ENCODE measurements around the gene LRRC37B.
"Not testable (repeated sequence)": the region's sequence is repeated elsewhere in the genome, so short reads cannot be mapped to it uniquely, and the experiment has no call there.

The LRRC37B gene

DNA sequence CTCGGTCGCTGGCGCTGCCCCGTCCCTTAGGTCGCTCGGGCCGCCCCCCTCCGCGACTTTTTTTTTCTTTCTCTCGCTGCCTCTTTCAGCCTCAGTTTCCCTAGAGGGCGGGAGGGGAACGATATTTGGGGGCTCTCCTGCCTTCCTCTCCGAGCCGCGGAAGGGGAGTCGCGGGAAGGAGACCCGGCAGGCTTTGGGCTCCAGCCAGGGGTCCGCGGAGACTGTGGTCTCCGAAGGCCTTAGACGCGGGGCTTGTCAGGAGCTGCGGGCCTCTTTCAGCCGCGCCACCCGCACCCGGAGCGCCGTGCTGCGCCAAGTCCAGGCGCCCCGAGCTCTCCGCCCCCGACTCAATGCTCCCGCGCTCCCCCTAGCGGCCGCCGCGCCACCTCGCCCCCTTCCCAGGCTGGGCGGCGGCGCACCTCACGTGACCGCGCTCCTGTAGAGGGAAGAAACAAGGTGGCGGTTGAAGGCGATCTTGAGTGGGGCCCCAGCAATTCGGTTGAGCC lies at the start of gene LRRC37B:
TSS of gene LRRC37B (plus strand) at position 427 of the 506 bp plus-strand sequence. CDS start 14,010 bp downstream, outside the sequence.
- peak; percentile 94 to 95 for DNase-seq

DNA sequence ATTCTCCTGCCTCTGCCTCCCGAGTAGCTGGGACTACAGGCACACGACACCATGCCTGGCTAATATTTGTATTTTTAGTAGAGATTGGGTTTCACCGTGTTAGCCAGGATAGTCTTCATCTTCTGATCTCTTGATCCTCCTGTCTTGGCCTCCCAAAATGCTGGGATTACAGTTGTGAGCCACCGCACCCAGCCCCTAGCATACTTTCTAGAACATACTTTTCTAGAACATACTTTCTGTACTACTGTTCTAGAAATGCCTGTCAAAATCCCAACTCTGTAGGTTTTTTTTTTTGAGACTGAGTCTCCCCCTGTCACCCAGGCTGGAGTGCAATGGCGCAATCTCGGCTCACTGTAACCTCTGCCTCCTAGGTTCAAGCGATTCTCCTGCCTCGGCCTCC lies 43.1 kb upstream of the LRRC37B start:
- DNase-seq, result not testable (repeated sequence)

DNA sequence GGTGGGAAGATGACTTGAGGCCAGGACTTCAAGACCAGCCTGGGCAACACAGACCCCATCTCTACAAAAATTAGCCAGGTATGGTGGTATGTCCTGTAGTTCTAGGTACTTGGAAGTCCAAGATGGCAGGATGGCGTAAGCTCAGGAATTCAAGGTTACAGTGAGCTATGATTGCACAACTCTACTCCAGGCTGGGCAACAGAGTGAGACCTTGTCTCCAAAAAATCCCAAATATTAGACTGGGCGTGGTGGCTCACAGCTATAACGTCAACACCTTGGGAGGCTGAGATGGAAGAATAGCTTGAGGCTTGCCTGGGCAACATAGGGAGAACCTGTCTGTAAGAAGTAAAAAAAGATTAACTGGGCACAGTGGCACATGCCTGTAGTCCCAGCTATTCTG lies 39.5 kb upstream of the LRRC37B start:
- DNase-seq, result peak in 1 of 2 experiments; percentile 13

DNA sequence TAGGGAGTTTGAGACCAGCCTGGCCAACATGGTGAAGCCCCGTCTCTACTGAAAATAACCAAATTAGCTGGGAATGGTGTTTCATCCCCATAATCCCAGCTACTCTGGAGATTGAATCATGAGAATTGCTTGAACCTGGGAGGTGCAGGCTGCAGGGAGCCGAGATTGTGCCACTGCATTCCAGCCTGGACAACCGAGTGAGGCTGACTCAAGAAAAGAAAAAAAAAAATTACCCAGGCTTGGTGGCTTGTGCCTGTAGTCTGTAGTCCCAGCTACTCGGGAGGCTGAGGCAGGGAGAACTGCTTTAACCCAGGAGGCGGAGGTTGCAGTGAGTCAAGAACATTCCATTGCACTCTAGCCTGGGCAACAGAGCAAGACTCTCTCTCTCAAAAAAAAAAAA lies 36.8 kb upstream of the LRRC37B start:
- not testable (repeated sequence) for DNase-seq

DNA sequence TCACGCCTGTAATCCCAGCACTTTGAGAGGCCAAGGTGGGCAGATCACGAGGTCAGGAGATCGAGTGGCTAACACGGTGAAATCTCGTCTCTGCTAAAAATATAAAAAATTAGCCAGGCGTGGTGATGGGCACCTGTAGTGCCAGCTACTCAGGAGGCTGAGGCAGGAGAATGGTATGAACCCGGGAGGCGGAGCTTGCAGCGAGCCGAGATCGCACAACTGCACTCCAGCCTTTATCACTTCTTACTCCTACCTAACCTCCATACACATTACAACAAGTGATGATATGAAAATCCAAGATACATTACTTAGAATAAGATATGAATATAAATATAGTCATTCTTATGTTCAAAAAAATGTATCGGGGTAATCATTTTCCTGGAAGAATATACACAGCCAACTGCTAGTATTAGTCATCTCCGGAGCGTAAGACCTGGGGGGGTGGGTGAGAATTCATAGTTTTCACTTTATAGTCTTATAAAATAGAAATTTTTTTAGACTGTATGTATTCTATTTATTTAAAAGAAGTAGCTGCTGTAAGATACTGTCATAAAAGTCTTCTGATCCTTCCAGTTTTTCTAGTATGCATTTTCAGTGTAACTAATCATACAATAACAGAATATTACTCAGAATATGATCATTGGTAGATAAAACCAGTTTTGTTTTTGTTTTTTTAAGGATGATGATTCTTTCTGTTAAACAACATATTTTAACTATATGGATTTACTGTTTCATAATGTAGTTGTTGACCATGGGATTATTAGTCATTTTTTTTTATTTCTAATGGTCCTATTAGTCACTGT lies 32.7 kb upstream of the LRRC37B start:
- peak in 1 of 2 experiments; percentile 1 for DNase-seq

DNA sequence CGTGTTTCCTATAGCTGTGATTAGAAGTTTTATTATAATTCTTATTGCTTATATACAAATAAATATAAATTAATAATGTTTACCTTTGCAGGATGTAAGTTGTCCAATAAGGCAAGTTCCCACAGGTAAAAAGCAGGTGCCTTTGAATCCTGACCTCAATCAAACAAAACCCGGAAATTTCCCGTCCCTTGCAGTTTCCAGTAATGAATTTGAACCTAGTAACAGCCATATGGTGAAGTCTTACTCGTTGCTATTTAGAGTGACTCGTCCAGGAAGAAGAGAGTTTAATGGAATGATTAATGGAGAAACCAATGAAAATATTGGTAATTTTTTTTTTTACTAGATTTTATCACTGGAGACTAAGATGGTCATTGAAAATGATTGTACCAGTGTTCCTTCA lies 31.8 kb upstream of the LRRC37B start:
- not testable (repeated sequence) for DNase-seq

DNA sequence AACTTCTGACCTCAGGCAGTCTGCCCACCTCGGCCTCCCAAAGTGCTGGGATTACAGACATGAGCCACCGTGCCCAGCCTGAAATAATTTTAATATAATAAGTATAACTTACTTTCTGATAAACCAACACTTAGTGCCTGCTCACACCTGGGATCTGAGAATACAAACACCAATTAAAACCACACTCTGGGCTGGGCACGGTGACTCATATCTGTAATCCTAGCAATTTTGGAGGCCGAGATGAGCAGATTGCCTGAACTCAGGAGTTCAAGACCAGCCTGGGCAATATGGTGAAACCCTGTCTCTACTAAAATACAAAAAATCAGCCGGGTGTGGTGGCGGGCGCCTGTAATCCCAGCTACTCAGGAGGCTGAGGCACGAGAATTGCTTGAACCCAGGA lies 15.4 kb upstream of the LRRC37B start:
- not testable (repeated sequence) for DNase-seq

DNA sequence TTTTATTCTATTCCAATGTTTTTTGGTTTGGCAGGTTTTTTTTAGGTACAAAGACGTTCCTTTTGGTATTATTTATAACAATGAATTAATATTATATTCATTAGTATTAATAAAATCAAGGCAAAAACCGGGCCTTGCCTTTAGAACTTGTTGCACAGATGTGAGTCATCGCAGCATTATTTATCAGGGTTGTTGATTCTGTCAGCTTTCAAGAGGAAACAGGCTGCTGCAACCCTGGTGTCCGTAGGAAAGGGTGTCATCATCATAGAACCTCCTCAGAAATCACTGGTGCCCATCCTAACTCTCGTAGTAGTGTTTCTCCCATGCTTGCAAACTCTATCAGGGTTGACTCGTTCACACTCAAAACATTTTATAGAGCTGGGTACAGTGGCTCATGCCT lies 10.2 kb upstream of the LRRC37B start:
- no peak for DNase-seq

DNA sequence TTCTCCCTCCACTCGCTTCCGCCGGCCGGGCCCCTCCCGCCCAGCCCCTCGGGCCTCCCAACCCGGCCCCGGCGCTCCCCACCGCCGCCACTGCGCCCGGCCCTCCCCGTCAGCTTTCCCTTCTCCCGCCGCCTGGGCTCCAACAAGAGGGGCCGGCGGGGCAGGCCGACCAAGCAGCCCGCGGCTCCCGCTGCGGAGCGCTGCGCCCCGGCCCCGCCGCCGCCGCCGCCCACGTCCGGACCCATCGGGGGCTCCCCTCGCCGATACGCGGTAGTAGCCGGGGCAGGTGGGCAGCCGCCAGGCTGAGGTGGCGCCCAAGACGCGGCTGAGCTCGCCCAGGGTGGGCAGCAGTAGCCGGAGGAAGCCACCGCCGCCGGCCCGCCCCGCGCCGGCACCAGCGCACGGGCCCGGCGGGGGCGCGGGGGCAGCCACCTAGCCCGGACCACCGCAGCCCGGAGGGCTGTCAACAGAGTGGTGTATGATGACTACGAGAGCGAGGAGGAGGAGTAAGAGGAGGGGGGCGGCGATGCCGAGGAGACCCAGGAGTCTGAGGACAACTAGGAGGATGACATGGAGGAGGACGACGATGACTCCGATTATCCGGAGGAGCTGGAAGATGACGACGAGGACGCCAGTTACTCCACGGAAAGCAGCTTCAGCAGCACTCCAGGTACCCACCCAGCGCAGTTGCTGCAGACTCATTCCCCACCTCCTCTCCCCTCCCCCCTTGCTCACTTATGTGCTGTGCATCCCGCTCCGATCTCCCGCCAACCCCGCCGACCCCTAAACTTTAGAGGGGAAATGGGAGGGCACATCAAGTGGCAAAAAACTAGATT lies 498 bp downstream of the LRRC37B start:
- DNase-seq, result peak; percentile 63 to 71

DNA sequence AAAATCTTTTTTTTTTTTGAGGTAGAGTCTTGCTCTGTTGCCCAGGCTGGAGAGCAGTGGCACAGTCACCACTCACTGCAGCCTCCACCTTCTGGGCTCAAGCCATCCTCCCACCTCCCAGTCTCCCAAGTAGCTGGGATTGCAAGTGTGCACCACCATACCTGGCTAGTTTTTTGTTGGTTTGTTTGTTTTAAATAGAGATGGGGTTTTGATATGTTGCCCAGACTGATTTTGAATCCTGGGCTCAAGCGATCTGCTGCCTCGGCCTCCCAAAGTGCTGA lies 2.0 kb downstream of the LRRC37B start:
- no peak for DNase-seq

DNA sequence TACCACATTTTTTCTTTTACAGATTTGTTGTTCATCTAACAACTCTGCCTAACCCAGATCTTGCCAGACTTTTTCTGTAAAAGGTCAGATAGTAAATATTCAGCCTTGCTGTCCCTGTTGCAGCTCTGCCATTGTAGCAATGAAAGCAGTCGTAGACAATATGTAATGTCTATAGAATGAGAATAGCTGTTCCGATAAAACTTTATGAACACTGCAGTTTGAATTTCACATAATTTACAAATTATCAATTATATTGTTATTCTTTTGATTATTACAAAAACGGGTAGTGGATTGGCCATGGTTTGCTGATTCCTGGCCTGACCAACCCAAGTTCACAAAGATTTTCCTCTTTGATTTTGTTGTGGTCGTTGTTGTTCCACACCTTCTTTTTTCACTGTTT lies 2.9 kb downstream of the LRRC37B start:
- DNase-seq, result no peak

DNA sequence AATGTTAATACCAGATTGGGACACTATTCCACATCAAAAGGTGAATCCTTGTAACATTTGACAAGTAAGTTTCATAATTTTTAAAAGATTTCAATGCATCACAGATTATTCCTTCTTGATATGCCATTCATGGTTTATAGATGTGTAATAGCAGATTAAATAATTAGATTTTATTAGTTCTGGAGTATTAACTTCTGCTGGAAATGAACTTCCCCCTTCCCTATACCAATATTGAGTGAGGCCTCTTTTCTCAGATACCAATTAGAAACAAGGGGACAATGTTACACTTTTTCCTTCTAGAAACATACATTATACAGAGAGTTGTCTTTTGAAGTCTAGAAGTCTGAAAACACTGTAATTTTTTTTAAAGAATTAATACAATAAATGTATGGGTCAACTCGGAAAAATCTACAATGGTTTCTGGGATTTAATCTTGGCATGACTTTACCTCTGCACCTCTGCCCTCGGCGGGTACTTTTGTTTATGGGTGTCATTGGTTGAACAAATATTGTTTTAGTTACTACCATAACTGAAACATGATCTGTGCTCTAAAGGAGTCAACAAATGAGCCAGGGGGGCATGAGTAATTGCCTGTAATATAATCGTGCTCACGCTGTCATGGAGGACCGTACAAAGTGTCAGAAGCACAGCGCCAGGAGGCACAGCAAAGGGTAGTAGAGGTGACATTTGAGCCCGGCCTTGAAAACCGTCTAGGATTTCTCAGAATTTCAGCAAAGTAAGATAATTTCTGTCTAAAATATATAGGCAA lies 8.2 kb downstream of the LRRC37B start:
- no peak for DNase-seq

DNA sequence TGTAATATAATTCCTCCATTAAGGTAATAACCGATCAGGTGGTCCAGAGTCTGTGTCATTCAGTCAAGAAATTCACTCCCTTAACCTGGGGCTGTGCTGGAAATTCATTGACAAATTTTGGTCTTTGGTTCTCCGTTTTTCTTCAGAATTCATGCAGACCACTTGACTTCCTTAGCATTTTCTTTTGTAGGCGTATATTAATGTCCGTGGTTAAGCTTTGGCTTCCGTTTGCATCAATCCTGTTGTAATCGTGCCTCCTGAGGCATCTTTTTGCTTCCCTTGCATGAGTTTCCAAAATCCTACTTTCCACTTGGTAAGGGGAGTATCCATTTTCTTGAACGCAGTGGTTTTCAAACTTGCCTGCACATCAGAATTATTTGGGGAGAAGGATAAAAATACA lies 9.0 kb downstream of the LRRC37B start:
- DNase-seq, result no peak

DNA sequence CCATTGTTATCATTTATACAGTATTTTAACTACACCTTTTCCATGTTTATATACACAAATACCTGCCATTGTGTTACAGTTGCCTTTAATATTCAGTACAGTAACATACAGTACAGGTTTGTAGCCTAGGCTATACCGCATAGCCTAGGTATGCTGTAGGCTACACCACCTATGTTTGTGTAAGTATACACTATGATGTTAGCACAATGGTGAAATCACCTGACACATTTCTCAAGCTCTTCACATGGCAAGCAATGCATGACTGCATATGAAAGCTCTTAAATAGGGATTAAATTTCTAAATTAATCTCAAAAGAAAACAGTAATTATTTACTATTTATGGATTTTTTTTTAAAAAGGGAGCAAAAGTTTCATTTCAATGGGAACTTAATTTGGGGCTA lies 12.0 kb downstream of the LRRC37B start:
- no peak for DNase-seq

DNA sequence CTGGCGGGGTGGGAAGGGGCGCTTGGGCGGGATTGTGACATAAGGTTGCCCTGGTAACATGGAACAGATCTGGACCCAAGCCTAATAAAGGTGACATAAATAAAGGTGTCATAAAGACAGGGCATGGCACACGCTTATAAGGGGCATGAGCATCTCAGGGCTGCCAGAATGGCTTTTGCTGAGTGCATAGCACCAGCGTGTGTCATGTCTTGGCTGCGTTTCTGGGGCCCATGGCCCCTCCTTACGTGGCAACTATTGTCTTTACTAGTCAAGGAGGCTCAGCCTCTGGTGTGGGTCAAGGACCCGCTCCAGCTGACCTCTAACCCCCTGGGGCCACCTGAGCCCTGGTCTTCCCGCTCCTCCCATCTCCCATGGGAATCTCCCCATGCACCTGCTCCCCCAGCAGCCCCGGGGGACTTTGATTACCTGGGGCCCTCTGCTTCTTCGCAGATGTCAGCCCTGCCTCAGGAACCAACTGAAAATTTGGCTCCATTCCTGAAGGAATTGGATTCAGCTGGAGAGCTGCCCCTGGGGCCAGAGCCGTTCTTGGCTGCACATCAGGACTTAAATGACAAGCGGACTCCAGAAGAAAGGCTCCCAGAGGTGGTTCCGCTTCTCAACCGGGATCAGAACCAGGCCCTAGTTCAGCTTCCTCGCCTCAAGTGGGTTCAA lies 13.9 kb downstream of the LRRC37B start:
- DNase-seq, result no peak

DNA sequence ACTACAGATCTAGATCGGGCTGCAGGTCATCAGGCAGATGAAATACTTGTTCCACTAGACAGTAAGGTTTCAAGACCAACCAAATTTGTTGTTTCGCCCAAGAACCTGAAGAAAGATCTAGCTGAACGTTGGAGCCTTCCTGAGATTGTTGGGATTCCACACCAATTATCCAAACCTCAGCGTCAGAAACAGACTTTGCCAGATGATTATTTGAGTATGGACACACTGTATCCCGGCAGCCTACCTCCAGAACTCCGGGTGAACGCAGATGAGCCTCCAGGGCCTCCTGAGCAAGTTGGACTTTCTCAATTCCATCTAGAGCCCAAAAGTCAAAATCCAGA lies 14.4 kb downstream of the LRRC37B start:
- DNase-seq, result no peak

DNA sequence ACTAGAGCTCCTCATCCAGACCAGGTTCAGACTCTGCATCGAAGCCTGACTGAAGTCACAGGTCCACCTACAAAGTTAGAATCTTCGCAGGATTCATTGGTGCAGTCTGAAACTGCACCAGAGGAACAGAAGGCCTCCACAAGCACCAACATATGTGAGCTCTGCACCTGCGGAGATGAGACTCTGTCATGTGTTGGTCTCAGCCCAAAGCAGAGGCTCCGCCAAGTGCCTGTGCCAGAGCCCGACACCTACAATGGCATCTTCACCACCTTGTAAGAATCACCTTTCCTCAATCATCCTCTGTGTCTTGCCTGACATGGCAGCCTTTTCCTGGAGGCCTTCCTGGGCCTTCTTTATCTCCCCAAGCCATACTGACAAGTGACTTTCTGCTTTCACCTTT lies 15.4 kb downstream of the LRRC37B start:
- DNase-seq, result not testable (repeated sequence)

DNA sequence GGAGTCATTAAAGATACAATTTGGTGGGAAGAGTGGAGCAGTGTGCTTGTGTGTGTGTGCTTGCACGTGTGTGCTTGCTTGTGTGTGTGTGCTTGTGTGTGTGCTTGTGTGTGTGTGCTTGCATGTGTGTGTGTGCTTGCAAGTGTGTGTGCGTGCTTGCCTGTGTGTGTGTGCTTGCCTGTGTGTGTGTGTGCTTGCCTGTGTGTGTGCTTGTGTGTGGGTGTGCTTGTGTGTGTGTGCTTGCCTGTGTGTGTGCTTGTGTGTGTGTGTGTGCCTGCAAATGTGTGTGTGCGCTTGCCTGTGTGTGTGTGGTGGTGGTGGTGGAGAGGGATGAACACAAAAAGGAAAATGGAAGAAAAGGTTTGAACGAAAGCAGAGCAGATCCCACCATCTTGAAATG lies 20.1 kb downstream of the LRRC37B start:
- DNase-seq, result not testable (repeated sequence)

DNA sequence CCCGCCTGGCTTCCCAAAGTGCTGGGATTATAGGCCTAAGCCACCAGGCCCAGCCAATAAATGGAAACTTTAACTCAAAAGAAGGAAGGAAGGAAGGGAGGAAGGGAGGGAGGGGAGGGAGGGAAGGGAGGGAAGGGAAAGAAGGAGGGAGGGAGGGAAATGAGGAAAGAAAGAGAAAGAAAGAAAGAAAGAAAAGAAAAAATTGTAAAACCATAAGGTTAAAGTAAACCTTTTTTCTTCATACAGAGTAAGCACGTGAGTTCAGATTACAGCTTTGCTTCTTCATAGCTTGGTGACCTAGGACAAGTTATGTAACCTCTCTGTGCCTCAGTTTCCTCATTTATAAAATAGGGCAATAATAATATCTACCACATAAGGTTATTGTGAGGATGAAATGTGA lies 26.0 kb downstream of the LRRC37B start:
- no peak for DNase-seq

DNA sequence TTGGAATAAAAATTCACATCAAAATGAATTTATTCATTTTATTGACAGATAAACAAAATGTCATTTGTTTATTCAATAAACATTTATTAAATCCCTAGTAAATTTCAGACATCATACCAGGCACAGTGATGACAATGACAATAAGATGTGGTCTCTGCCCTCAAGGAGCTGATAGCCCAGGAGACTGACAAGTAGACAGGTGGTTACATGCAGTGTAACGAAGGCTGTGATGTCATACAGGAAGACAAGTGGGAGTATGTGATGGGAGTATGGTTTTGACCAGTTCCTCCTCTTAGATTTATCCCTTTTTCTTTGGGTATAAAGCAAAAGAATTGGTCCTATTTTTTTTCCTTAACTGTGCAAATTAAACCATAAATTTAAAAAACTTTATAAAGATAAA lies 26.6 kb downstream of the LRRC37B start:
- not testable (repeated sequence) for DNase-seq

DNA sequence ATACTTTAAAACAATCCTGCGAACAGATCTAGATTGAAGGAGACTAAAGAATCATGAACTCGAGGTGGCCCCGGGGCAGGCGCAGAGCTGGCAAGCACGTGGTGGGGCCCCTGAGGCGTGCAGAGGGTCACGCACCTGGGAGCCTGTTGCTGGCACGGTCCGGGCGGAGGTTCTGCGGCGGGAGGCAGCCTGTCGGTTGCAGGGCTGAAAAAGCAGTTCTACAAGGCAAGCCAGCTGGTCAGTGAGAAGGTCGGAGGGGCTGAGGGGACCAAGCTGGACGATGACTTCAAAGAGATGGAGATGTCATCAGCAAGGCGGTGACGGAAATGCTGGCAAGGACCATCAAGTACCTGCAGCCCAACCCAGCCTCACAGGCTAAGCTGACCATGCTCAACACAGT lies 33.1 kb downstream of the LRRC37B start:
- DNase-seq, result not testable (repeated sequence)

DNA sequence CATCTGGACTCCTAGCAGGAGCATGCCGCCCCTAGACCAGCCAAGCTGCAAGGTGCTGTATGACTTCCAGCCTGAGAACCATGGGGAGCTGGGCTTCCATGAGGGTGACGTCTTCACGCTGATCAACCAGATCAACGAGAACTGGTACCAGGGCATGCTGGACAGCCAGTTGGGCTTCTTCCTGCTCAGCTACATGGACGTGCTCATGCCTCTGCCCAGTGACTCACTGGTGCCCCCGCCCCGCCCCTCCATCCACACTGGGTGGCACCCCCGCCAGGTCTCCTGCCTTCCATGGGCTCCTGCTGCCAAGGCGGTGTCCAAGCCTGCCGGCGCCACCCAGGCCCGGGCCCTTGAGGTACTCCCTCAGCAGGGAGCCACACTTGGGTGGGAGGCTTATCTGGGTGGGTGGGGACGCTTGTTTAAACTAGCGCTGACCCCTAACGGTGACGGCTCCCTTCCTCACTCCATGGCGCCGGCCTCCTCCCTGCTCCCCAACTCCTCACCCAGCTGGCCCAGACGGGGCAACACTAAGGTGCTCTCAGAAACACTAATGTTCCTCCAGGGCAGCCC lies 34.2 kb downstream of the LRRC37B start:
- DNase-seq, result not testable (repeated sequence)

Data from activated T-cell treated with anti-CD3 and anti-CD28 coated beads, Interleukin-2, amount 50 U/mL, for 48 hours (primary cell).